ENCODE data around the gene TEX13D. TPM values are rescaled to one million over a fixed set of nuclear protein-coding genes. Genes with fewer than 3 reads are reported as not detected.

Gene TEX13D
- total RNA-seq, 2 experiments from 2014 or later: 0.23 TPM; not detected in 1

DNA sequence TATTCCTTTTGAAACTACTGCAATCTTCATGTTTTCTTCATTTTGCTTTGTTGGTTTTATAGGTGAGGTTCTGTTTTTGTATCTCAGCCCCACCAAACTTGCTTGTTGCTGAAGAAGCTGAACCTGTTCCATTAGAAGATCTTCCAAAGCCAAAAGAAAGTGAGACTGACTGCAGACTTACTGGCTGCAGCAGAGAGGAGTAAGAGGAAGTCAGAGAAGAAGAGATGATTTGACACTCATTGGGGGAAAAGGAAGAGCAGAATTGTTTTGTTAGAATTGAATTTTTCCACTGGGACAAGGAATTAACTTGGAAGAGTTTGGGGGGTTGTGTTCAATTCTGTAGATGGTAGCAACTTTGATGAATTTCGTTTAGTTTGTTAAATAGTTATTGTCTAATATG is 3.1 kb downstream of the TEX13D start:
- TF ChIP-seq, protein P1, sequence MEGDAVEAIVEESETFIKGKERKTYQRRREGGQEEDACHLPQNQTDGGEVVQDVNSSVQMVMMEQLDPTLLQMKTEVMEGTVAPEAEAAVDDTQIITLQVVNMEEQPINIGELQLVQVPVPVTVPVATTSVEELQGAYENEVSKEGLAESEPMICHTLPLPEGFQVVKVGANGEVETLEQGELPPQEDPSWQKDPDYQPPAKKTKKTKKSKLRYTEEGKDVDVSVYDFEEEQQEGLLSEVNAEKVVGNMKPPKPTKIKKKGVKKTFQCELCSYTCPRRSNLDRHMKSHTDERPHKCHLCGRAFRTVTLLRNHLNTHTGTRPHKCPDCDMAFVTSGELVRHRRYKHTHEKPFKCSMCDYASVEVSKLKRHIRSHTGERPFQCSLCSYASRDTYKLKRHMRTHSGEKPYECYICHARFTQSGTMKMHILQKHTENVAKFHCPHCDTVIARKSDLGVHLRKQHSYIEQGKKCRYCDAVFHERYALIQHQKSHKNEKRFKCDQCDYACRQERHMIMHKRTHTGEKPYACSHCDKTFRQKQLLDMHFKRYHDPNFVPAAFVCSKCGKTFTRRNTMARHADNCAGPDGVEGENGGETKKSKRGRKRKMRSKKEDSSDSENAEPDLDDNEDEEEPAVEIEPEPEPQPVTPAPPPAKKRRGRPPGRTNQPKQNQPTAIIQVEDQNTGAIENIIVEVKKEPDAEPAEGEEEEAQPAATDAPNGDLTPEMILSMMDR (IDR thresholded peaks at IDR 0.05): no peak
- POLR2A ChIA-PET: no interaction called here
- intact Hi-C loops (cut with micrococcal nuclease): no loop called here
- DNase-seq: no peak
- CTCF ChIA-PET: no interaction called here
- Mint-ChIP-seq H3K27ac (no peak overlapping the region), H3K9me3 (no peaks in the 10 kb centered on the region), H3K4me1 (ENCODE audit: low read depth) (peaks cover 44% of the 10 kb centered on the region), H3K4me3 (no peak overlapping the region), H3K36me3 (ENCODE audit: low read depth) (no peaks in the 10 kb centered on the region), H3K27me3 (no peaks in the 10 kb centered on the region)
- no peak for ATAC-seq

DNA sequence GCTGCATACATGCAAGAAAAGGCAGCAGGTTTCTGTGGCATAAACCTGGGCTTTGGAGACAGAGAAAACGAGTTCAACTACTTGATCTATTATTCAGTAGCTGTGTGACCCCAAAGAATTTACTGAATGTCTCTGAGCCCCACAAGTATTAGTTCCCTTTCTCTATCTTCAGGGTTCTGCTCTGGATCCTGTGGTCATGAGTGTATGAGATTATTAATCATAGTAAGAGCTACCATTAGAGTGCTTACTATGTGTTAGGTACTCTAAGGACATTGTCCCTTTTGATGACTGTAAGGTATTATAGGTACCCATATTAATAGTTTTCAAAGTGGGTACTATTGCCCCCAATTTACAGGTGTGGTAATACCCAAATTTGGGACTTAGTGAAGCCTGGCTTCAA is 5.5 kb downstream of the TEX13D start:
- Mint-ChIP-seq H3K27me3 (no peaks in the 10 kb centered on the region), H3K27ac (no peak overlapping the region), H3K4me3 (no peak overlapping the region), H3K9me3 (no peaks in the 10 kb centered on the region), H3K4me1 (ENCODE audit: low read depth) (peaks cover 60% of the 10 kb centered on the region), H3K36me3 (ENCODE audit: low read depth) (no peaks in the 10 kb centered on the region)
- ATAC-seq: peak; percentile 24
- no peak for DNase-seq
- POLR2A ChIA-PET: interaction anchor here (1.3 kb wide), 1 partner anchor 9 kb away, joined by 3 read pairs; no protein-coding TSS in a partner anchor
- TF ChIP-seq, protein P1 (IDR thresholded peaks at IDR 0.05): no peak
- intact Hi-C loops (cut with micrococcal nuclease): no loop called here
- CTCF ChIA-PET: interaction anchor here (1.5 kb wide), 1 partner anchor 17 kb away, joined by 3 read pairs; no protein-coding TSS in a partner anchor

DNA sequence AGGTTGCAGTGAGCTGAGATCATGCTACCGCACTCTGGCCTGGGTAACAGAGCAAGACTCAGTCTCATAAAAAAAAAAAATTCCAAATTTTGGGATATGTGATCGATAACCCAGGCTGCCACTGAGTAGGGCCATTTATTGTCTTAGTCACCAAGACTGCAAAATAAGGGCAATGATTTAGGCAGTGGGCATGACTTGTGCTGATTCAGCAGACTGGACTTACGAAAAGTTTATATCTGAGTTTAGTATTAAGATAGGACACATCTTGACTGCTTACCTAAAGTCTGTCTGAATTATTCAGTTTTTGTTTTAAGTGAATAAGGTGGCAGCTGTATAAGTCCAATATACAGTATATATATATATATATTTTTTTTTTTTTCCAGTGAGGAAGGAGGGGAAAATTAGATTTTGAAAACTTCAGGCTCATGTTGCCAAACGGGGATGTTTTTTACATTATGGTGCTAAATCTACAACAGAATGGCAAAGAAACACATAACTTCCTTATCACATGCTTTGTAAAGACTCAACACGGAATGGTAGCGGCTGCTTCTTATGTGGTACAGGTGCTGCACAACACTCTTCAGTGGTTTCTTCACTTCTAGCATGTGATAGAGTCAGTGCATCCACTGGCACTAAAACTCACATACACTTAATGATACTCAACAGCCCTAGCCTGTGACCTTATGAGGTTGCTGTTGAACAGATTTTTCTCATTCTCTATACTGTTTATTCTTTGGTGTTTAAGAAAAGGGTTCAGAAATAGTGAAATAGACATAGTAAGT is 6.5 kb downstream of the TEX13D start:
- POLR2A ChIA-PET: interaction anchor here (1.3 kb wide), 1 partner anchor 8 kb away, joined by 3 read pairs; no protein-coding TSS in a partner anchor
- TF ChIP-seq, protein P1 (IDR thresholded peaks at IDR 0.05): no peak
- no peaks in the 10 kb centered on the region for H3K36me3 Mint-ChIP-seq (ENCODE audit: low read depth)
- peaks cover 70% of the 10 kb centered on the region for H3K4me1 Mint-ChIP-seq (ENCODE audit: low read depth)
- DNase-seq (peak; percentile 52), ATAC-seq (peak; percentile 40)
- CTCF ChIA-PET: interaction anchor here (1.5 kb wide), 1 partner anchor 18 kb away, joined by 3 read pairs; no protein-coding TSS in a partner anchor
- no peak overlapping the region for H3K4me3 Mint-ChIP-seq
- no peaks in the 10 kb centered on the region for H3K9me3 Mint-ChIP-seq
- intact Hi-C loops (cut with micrococcal nuclease): no loop called here
- peak overlapping the region; percentile 58 for H3K27ac Mint-ChIP-seq
- no peaks in the 10 kb centered on the region for H3K27me3 Mint-ChIP-seq

DNA sequence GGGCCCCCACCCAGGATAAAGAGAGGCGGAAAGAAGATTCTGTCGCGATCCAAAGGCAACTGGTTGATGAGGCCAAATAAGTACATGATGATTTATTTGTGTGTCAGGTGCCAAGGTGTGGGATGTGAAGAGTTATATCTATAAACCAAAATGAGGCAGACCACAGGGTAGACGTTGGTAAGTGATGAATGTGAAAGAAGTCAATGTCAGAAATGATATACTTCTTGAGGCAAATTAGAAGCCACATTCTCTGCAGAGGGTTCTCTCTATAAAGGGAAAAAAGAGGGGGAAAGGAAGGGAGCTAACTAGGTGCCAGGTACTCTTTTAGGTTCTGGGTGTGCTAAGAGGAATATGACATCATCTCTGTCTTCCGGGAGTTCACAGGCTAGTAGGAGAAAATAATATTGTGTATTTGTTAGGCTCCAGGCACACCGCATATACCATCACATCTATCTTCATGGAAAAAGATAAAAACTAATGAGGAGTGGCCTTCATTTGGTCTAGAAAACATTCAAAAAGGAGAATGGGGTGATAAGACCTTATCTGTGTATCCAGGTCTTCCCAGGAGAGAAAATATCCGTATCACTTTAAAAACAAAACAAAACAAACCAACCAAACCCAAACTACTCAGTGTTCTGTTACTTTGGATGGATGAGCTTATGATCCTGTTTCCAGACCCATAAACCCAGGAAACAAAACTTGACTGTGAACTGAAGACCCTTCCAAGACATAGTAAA is 9.1 kb downstream of the TEX13D start:
- TF ChIP-seq, protein P1 (IDR thresholded peaks at IDR 0.05): no peak
- POLR2A ChIA-PET: interaction anchor here (0.6 to 1.6 kb wide), 6 partner anchors 13 to 118 kb away, joined by 3 to 5 read pairs (median 4); no protein-coding TSS in a partner anchor
- Mint-ChIP-seq H3K27ac (peak overlapping the region; percentile 97), H3K9me3 (no peaks in the 10 kb centered on the region), H3K4me3 (peak overlapping the region; percentile 56), H3K27me3 (no peaks in the 10 kb centered on the region), H3K4me1 (ENCODE audit: low read depth) (peaks cover 77% of the 10 kb centered on the region), H3K36me3 (ENCODE audit: low read depth) (no peaks in the 10 kb centered on the region)
- CTCF ChIA-PET: interaction anchor here (0.6 kb wide), 1 partner anchor 118 kb away, joined by 4 read pairs; no protein-coding TSS in a partner anchor
- DNase-seq (peak; percentile 41), ATAC-seq (peak; percentile 10)
- intact Hi-C loops (cut with micrococcal nuclease): loop anchor here (2.0 kb wide), 1 partner anchor 41 kb away; no protein-coding TSS in a partner anchor

All from activated CD8-positive, alpha-beta T cell treated with anti-CD3 and anti-CD28 coated beads for 36 hours (primary cell).